Ishikawa (cell line): ENCODE data around the gene SLC25A2.

ENCODE experiments used
- CEBPB ChIP-seq: IDR thresholded peaks from 2 replicates; pipeline ENCODE4 v1.6.1; 2012
- CREB1 ChIP-seq: IDR thresholded peaks from 2 replicates; pipeline ENCODE4 v1.6.1; 2012; ENCODE audit warnings: low read depth
- EGR1 ChIP-seq: IDR thresholded peaks from 2 replicates; pipeline ENCODE4 v1.6.1; 2012
- EP300 ChIP-seq: IDR thresholded peaks from 2 replicates; pipeline ENCODE4 v1.6.1; 2012; ENCODE audit warnings: borderline replicate concordance
- FOXM1 ChIP-seq: IDR thresholded peaks from 2 replicates; pipeline ENCODE4 v1.6.1; 2012; ENCODE audit warnings: low read depth, borderline replicate concordance
- NFIC ChIP-seq: IDR thresholded peaks from 2 replicates; pipeline ENCODE4 v1.6.1; 2012
- RAD21 ChIP-seq: IDR thresholded peaks from 2 replicates; pipeline ENCODE4 v1.6.1; 2012; ENCODE audit warnings: low read depth
- REST ChIP-seq: IDR thresholded peaks from 2 replicates; pipeline ENCODE4 v1.6.1; 2012; ENCODE audit warnings: low read depth, mild to moderate bottlenecking
- TAF1 ChIP-seq: IDR thresholded peaks from 2 replicates; pipeline ENCODE4 v1.6.1; 2012; ENCODE audit warnings: low read depth, mild to moderate bottlenecking
- TCF12 ChIP-seq: IDR thresholded peaks from 2 replicates; pipeline ENCODE4 v1.6.1; 2012; ENCODE audit warnings: low read depth
- TEAD4 ChIP-seq: IDR thresholded peaks from 2 replicates; pipeline ENCODE4 v1.6.1; 2012
- YY1 ChIP-seq: IDR thresholded peaks from 2 replicates; pipeline ENCODE4 v1.6.1; 2012; ENCODE audit warnings: low read depth
- ZBTB7A ChIP-seq: IDR thresholded peaks from 2 replicates; pipeline ENCODE4 v1.6.1; 2012; ENCODE audit warnings: low read depth
- TF ChIP-seq, protein P1 (sequence below): IDR thresholded peaks from 2 replicates; pipeline ENCODE4 v1.6.1; 2012
- TF ChIP-seq, protein P2 (sequence below): IDR thresholded peaks from 2 replicates; pipeline ENCODE4 v1.6.1; 2012

The SLC25A2 gene

GRCh38 chr5:141319699-141320098 lies 15.8 kb upstream of the SLC25A2 start:
- no peak for TF ChIP-seq RAD21
- no peak for TF ChIP-seq REST
- no peak for TF ChIP-seq TCF12
- TF ChIP-seq TAF1: no peak
- TF ChIP-seq NFIC: no peak
- TF ChIP-seq CEBPB: no peak
- no peak for TF ChIP-seq YY1
- TF ChIP-seq, protein P1, sequence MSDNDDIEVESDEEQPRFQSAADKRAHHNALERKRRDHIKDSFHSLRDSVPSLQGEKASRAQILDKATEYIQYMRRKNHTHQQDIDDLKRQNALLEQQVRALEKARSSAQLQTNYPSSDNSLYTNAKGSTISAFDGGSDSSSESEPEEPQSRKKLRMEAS: no peak
- no peak for TF ChIP-seq EGR1
- TF ChIP-seq ZBTB7A: no peak
- TF ChIP-seq EP300: no peak
- TF ChIP-seq FOXM1: no peak
- TF ChIP-seq, protein P2, sequence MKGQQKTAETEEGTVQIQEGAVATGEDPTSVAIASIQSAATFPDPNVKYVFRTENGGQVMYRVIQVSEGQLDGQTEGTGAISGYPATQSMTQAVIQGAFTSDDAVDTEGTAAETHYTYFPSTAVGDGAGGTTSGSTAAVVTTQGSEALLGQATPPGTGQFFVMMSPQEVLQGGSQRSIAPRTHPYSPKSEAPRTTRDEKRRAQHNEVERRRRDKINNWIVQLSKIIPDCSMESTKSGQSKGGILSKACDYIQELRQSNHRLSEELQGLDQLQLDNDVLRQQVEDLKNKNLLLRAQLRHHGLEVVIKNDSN: no peak

GRCh38 chr5:141319202-141319601 lies 15.4 kb upstream of the SLC25A2 start:
- TF ChIP-seq, protein P2: no peak
- TF ChIP-seq EGR1 (no peak), TCF12 (no peak)

GRCh38 chr5:141313711-141314110 lies 9.9 kb upstream of the SLC25A2 start:
- TF ChIP-seq YY1 (no peak), REST (no peak)

DNA sequence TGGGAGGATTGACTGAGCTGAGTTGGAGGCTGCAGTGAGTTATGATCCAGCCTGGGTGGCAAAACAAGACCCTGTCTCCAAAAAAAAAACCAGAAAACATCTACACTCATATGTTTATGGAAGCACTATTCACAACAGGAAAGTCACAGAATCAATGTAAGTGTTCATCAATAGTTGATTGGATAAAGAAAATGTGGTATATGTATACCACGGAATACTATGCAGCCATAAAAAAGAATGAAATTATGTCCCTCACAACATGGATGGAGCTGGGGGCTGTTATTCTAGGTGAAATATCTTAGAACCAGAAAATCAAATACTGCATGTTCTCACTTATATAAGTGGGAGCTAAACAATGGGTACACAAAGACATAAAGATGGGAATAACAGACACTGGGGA lies 2.8 kb upstream of the SLC25A2 start:
- TF ChIP-seq EP300 (no peak), RAD21 (no peak), EGR1 (no peak), TEAD4 (no peak), ZBTB7A (no peak), CREB1 (no peak)
- TF ChIP-seq, protein P1: no peak
- TF ChIP-seq, protein P2: no peak

DNA sequence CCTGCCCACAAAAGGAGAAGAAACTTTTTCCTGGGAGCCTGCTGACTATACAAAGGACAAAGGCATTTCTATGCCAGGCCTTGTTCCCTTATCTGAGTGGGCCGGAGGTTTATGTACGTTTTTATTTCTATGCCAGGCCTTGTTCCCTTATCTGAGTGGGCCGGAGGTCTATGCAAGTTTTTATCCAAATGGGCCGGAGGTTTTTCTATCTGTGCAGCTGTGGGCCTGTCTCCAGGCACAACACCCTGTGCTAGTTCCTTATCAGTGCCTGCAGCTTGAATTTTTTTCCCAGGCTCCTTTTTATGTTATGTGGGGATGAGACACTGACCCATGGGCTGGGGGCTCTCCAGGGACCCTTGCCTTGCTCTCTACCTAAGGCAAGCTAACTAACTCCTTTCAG lies 5.5 kb downstream of the SLC25A2 start:
- TF ChIP-seq TEAD4 (no peak), FOXM1 (no peak)
- TF ChIP-seq, protein P2: no peak

- TF ChIP-seq TAF1 (no peak), TCF12 (no peak), REST (no peak), YY1 (no peak), NFIC (no peak), CEBPB (no peak), RAD21 (no peak), EP300 (no peak), TEAD4 (no peak), CREB1 (no peak), FOXM1 (no peak)
- TF ChIP-seq, protein P1: no peak
- TF ChIP-seq, protein P2: no peak
These were observed 30.9 kb downstream of the SLC25A2 start for GRCh38 chr5:141272906-141273305.
